ENCODE measurements around the gene PRB4. TPM values are rescaled to one million over a fixed set of nuclear protein-coding genes. Genes with fewer than 3 reads are reported as not detected.

The PRB4 gene
- total and polyA plus RNA-seq, 10 donors = not detected

- H3K4me3 ChIP-seq = no peak overlapping the region
- no peak for DNase-seq
- TF ChIP-seq POLR2A (IDR thresholded peaks at IDR 0.05) (no peak), POLR2AphosphoS5 (IDR thresholded peaks at IDR 0.05) (no peak)
- TF ChIP-seq, protein P1, sequence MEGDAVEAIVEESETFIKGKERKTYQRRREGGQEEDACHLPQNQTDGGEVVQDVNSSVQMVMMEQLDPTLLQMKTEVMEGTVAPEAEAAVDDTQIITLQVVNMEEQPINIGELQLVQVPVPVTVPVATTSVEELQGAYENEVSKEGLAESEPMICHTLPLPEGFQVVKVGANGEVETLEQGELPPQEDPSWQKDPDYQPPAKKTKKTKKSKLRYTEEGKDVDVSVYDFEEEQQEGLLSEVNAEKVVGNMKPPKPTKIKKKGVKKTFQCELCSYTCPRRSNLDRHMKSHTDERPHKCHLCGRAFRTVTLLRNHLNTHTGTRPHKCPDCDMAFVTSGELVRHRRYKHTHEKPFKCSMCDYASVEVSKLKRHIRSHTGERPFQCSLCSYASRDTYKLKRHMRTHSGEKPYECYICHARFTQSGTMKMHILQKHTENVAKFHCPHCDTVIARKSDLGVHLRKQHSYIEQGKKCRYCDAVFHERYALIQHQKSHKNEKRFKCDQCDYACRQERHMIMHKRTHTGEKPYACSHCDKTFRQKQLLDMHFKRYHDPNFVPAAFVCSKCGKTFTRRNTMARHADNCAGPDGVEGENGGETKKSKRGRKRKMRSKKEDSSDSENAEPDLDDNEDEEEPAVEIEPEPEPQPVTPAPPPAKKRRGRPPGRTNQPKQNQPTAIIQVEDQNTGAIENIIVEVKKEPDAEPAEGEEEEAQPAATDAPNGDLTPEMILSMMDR (IDR thresholded peaks at IDR 0.05 in 8 of 11, conservative IDR thresholded peaks at IDR 0.05 in 3 of 11) = no peak
- H3K4me1 ChIP-seq = no peaks in the 10 kb centered on the region
- WGBS, 5 donors = 93 to 100% (median 94%) methylated on average over 3 of the region's 3 CpGs
- no peak overlapping the region for H3K27ac ChIP-seq
- peaks cover 0 to 4% (median 0%) of the 10 kb centered on the region in 8 donors for H3K9me3 ChIP-seq
- H3K36me3 ChIP-seq = no peaks in the 10 kb centered on the region
- H3K27me3 ChIP-seq (replicated peaks in 1 of 7) = no peaks in the 10 kb centered on the region
- intact Hi-C loops (cut with DNase I; ENCODE audit: low total_unique reads) = no loop called here
Measured at GRCh38 chr12:11324426-11324825, 14.2 kb upstream of the PRB4 start.

GRCh38 chr12:11321980-11322379 lies 11.7 kb upstream of the PRB4 start:
- Histone ChIP-seq H3K36me3 (no peaks in the 10 kb centered on the region), H3K27ac (no peak overlapping the region), H3K9me3 (peaks cover 0 to 15% (median 7%) of the 10 kb centered on the region in 8 donors), H3K4me1 (no peaks in the 10 kb centered on the region), H3K27me3 (replicated peaks in 1 of 7) (no peaks in the 10 kb centered on the region), H3K4me3 (no peak overlapping the region)
- TF ChIP-seq POLR2AphosphoS5 (IDR thresholded peaks at IDR 0.05) (no peak), POLR2A (IDR thresholded peaks at IDR 0.05) (no peak)
- TF ChIP-seq, protein P1 (IDR thresholded peaks at IDR 0.05 in 8 of 11, conservative IDR thresholded peaks at IDR 0.05 in 3 of 11) = no peak
- intact Hi-C loops (cut with DNase I; ENCODE audit: low total_unique reads) = no loop called here
- 81 to 91% (median 87%) methylated on average over 2 of the region's 2 CpGs for WGBS, 5 donors
- DNase-seq = no peak

- Histone ChIP-seq H3K4me3 (no peak overlapping the region), H3K27ac (no peak overlapping the region), H3K36me3 (no peaks in the 10 kb centered on the region), H3K4me1 (no peaks in the 10 kb centered on the region), H3K9me3 (peaks cover 0 to 10% (median 0%) of the 10 kb centered on the region in 8 donors), H3K27me3 (replicated peaks in 1 of 7) (no peaks in the 10 kb centered on the region)
- DNase-seq = no peak
- intact Hi-C loops (cut with DNase I; ENCODE audit: low total_unique reads) = no loop called here
- TF ChIP-seq POLR2AphosphoS5 (IDR thresholded peaks at IDR 0.05) = no peak
- TF ChIP-seq POLR2A (IDR thresholded peaks at IDR 0.05) = no peak
- TF ChIP-seq, protein P1 (IDR thresholded peaks at IDR 0.05 in 8 of 11, conservative IDR thresholded peaks at IDR 0.05 in 3 of 11) = no peak
- 67 to 89% (median 84%) methylated on average over 2 of the region's 2 CpGs for WGBS, 5 donors
Measured at GRCh38 chr12:11307143-11307542, 3.1 kb downstream of the PRB4 start.

- Histone ChIP-seq H3K9me3 (no peaks in the 10 kb centered on the region), H3K27ac (no peak overlapping the region), H3K4me3 (no peak overlapping the region), H3K36me3 (no peaks in the 10 kb centered on the region), H3K27me3 (replicated peaks in 1 of 7) (no peaks in the 10 kb centered on the region), H3K4me1 (no peaks in the 10 kb centered on the region)
- no peak for DNase-seq
- intact Hi-C loops (cut with DNase I; ENCODE audit: low total_unique reads) = no loop called here
- 63 to 79% (median 71%) methylated on average over 3 of the region's 3 CpGs for WGBS, 5 donors
- TF ChIP-seq POLR2A (IDR thresholded peaks at IDR 0.05) = no peak
- TF ChIP-seq, protein P1 (IDR thresholded peaks at IDR 0.05 in 8 of 11, conservative IDR thresholded peaks at IDR 0.05 in 3 of 11) = no peak
- no peak for TF ChIP-seq POLR2AphosphoS5 (IDR thresholded peaks at IDR 0.05)
Measured at GRCh38 chr12:11273449-11273848, 36.8 kb downstream of the PRB4 start.
